Activated B cell treated with CpG ODN at 0.5 μM for 24 hours (primary cell): ENCODE results near the gene GRB7. TPM values are rescaled to one million over a fixed set of nuclear protein-coding genes. Genes with fewer than 3 reads are reported as not detected.

ENCODE experiments used
- ATAC-seq: fragments of 200-7000 bp; cut with Tn5 transposase; one replicate; pipeline ENCODE4 v1.10.0; 2021; ENCODE audit warnings: low read depth, mild to moderate bottlenecking, moderate library complexity
- CTCF ChIA-PET: fragments of 350-600 bp; sonication (Branson Sonifier 250); formaldehyde crosslinking; loops from one replicate; lab custom pipeline; 2021; ENCODE audit warnings: antibody characterized with exemption; lab: Charles Lee
- POLR2A ChIA-PET: fragments of 350-600 bp; sonication (Branson Sonifier 250); formaldehyde crosslinking; loops from one replicate; lab custom pipeline; 2021; ENCODE audit warnings: antibody characterized with exemption; lab: Charles Lee
- DNase-seq: peaks from one replicate; pipeline ENCODE4 v3.0.0; 2022
- H3K27ac Mint-ChIP-seq: one replicate; pipeline ENCODE4 v1.8.0; 2020; ENCODE audit warnings: mixed read lengths
- H3K27me3 Mint-ChIP-seq: one replicate; pipeline ENCODE4 v1.8.0; 2021; ENCODE audit warnings: mixed read lengths
- H3K36me3 Mint-ChIP-seq: one replicate; pipeline ENCODE4 v1.8.0; 2021; ENCODE audit warnings: low read depth, mixed read lengths
- H3K4me1 Mint-ChIP-seq: one replicate; pipeline ENCODE4 v1.8.0; 2021; ENCODE audit warnings: mixed read lengths
- H3K4me3 Mint-ChIP-seq: one replicate; pipeline ENCODE4 v1.8.0; 2020; ENCODE audit warnings: mild to moderate bottlenecking, mixed read lengths
- H3K9me3 Mint-ChIP-seq: one replicate; pipeline ENCODE4 v1.8.0; 2020; ENCODE audit warnings: mixed read lengths
- CTCF ChIP-seq: fragments of 200-600 bp; IDR thresholded peaks from one replicate; pipeline ENCODE4 v1.8.0; 2022; ENCODE audit warnings: antibody characterized with exemption, mild to moderate bottlenecking
- intact Hi-C: fragments of 100-400 bp; cut with micrococcal nuclease; formaldehyde crosslinking; loops from one replicate; pipeline ENCODE4 v1.15.1; 2024
- total RNA-seq: library from RNA; stranded (reverse); gene quantifications from 2 replicates; pipeline ENCODE4 v1.2.3, GENCODE V29; 2022

The GRB7 gene
- total RNA-seq, 1 donor from 2014 or later, result 0.44 TPM

GRCh38 chr17:39753514-39754160, 15.9 kb downstream of the GRB7 start:
- peak overlapping the region; percentile 94 for H3K27ac Mint-ChIP-seq
- intact Hi-C loops, result loop anchor here (1.0 to 10.0 kb wide), 19 partner anchors 15 to 571 kb away; partner anchors contain the start of genes CDK12, IKZF3, MED1 and MIEN1
- peak overlapping the region; percentile 80 for H3K4me3 Mint-ChIP-seq
- POLR2A ChIA-PET, result interaction anchor here (0.7 to 10.0 kb wide), 18 partner anchors 10 to 209 kb away, joined by 3 to 308 read pairs (median 6); partner anchors contain the start of genes IKZF3, MIEN1, PGAP3 and ZPBP2
- DNase-seq, result peak; percentile 84
- H3K9me3 Mint-ChIP-seq, result no peaks in the 10 kb centered on the region
- TF ChIP-seq CTCF, result no peak
- H3K36me3 Mint-ChIP-seq, result peaks cover 12% of the 10 kb centered on the region
- CTCF ChIA-PET, result interaction anchor here (0.7 to 1.9 kb wide), 5 partner anchors 22 to 227 kb away, joined by 3 to 9 read pairs (median 4); partner anchors contain the start of genes MIEN1 and PSMD3
- H3K27me3 Mint-ChIP-seq, result no peaks in the 10 kb centered on the region
- peak; percentile 18 for ATAC-seq
- H3K4me1 Mint-ChIP-seq, result peaks cover 57% of the 10 kb centered on the region

- Mint-ChIP-seq H3K9me3 (no peaks in the 10 kb centered on the region), H3K36me3 (peaks cover 18% of the 10 kb centered on the region), H3K27me3 (no peaks in the 10 kb centered on the region), H3K4me1 (peaks cover 64% of the 10 kb centered on the region), H3K4me3 (peak overlapping the region; percentile 77), H3K27ac (peak overlapping the region; percentile 97)
- ChIA-PET POLR2A (interaction anchor here (0.6 to 10.0 kb wide), 40 partner anchors 11 to 358 kb away, joined by 3 to 308 read pairs (median 9); partner anchors contain the start of genes CDK12, IKZF3, LRRC3C and MED1), CTCF (interaction anchor here (0.9 to 3.1 kb wide), 13 partner anchors 21 to 206 kb away, joined by 3 to 26 read pairs (median 7); partner anchors contain the start of gene IKZF3)
- DNase-seq, result peak; percentile 99
- intact Hi-C loops, result loop anchor here (1.0 to 10.0 kb wide), 16 partner anchors 16 to 570 kb away; partner anchors contain the start of genes CDK12, IKZF3, MED1 and MIEN1
- peak; percentile 41 for TF ChIP-seq CTCF
- peak; percentile 70 for ATAC-seq
Observed at GRCh38 chr17:39754161-39754957, 16.6 kb downstream of the GRB7 start.

- Mint-ChIP-seq H3K27me3 (no peaks in the 10 kb centered on the region), H3K4me1 (peaks cover 71% of the 10 kb centered on the region), H3K4me3 (peak overlapping the region; percentile 76), H3K36me3 (peaks cover 23% of the 10 kb centered on the region), H3K27ac (peak overlapping the region; percentile 97), H3K9me3 (no peaks in the 10 kb centered on the region)
- DNase-seq (peak; percentile 46), ATAC-seq (no peak)
- ChIA-PET POLR2A (interaction anchor here (0.6 to 10.0 kb wide), 45 partner anchors 11 to 562 kb away, joined by 3 to 308 read pairs (median 8); partner anchors contain the start of genes CDK12, IKZF3, LRRC3C and MED1), CTCF (interaction anchor here (0.9 to 3.1 kb wide), 17 partner anchors 15 to 226 kb away, joined by 3 to 26 read pairs (median 6); partner anchors contain the start of genes IKZF3, MIEN1 and PSMD3)
- intact Hi-C loops, result loop anchor here (1.0 to 10.0 kb wide), 16 partner anchors 15 to 570 kb away; partner anchors contain the start of genes CDK12, IKZF3, MED1 and MIEN1
- TF ChIP-seq CTCF, result no peak
Observed at GRCh38 chr17:39754958-39755553, 17.3 kb downstream of the GRB7 start.

GRCh38 chr17:39755554-39756379, 18.0 kb downstream of the GRB7 start:
- H3K36me3 Mint-ChIP-seq, result peaks cover 26% of the 10 kb centered on the region
- TF ChIP-seq CTCF, result no peak
- ChIA-PET POLR2A (interaction anchor here (0.6 to 10.0 kb wide), 44 partner anchors 10 to 562 kb away, joined by 3 to 308 read pairs (median 8); partner anchors contain the start of genes CDK12, IKZF3, LRRC3C and MED1), CTCF (interaction anchor here (0.9 to 3.1 kb wide), 16 partner anchors 14 to 225 kb away, joined by 3 to 26 read pairs (median 6); partner anchors contain the start of genes IKZF3, MIEN1 and PSMD3)
- intact Hi-C loops, result loop anchor here (2.0 to 10.0 kb wide), 2 partner anchors 205 to 569 kb away; no protein-coding TSS in a partner anchor
- no peaks in the 10 kb centered on the region for H3K9me3 Mint-ChIP-seq
- H3K27ac Mint-ChIP-seq, result peak overlapping the region; percentile 97
- H3K4me3 Mint-ChIP-seq, result peak overlapping the region; percentile 76
- H3K4me1 Mint-ChIP-seq, result peaks cover 77% of the 10 kb centered on the region
- DNase-seq (peak; percentile 73), ATAC-seq (peak; percentile 25)
- no peaks in the 10 kb centered on the region for H3K27me3 Mint-ChIP-seq
